T-helper 2 cell treated with Interferon-gamma antibody and Interleukin-4, amounts not matched to agents 5 μg/mL and 100 μg/mL, for 36 hours (primary cell): Measurements from ENCODE around the gene CAPZA1.

Experiments used
- DNase-seq: peaks from one replicate; pipeline ENCODE4 v3.0.0; 2021; ENCODE audit warnings: low spot score
- H3K27ac Mint-ChIP-seq: one replicate; pipeline ENCODE4 v1.8.0; 2021; ENCODE audit warnings: mild to moderate bottlenecking, mixed read lengths
- H3K27me3 Mint-ChIP-seq: one replicate; pipeline ENCODE4 v1.8.0; 2021; ENCODE audit warnings: low read depth, mixed read lengths
- H3K36me3 Mint-ChIP-seq: one replicate; pipeline ENCODE4 v1.8.0; 2021; ENCODE audit warnings: low read depth, mixed read lengths
- H3K4me1 Mint-ChIP-seq: one replicate; pipeline ENCODE4 v1.8.0; 2021; ENCODE audit warnings: low read depth, mixed read lengths
- H3K4me3 Mint-ChIP-seq: one replicate; pipeline ENCODE4 v1.8.0; 2022; ENCODE audit warnings: mild to moderate bottlenecking, moderate library complexity, mixed read lengths
- H3K9me3 Mint-ChIP-seq: one replicate; pipeline ENCODE4 v1.8.0; 2021; ENCODE audit warnings: mixed read lengths

CAPZA1 gene

DNA sequence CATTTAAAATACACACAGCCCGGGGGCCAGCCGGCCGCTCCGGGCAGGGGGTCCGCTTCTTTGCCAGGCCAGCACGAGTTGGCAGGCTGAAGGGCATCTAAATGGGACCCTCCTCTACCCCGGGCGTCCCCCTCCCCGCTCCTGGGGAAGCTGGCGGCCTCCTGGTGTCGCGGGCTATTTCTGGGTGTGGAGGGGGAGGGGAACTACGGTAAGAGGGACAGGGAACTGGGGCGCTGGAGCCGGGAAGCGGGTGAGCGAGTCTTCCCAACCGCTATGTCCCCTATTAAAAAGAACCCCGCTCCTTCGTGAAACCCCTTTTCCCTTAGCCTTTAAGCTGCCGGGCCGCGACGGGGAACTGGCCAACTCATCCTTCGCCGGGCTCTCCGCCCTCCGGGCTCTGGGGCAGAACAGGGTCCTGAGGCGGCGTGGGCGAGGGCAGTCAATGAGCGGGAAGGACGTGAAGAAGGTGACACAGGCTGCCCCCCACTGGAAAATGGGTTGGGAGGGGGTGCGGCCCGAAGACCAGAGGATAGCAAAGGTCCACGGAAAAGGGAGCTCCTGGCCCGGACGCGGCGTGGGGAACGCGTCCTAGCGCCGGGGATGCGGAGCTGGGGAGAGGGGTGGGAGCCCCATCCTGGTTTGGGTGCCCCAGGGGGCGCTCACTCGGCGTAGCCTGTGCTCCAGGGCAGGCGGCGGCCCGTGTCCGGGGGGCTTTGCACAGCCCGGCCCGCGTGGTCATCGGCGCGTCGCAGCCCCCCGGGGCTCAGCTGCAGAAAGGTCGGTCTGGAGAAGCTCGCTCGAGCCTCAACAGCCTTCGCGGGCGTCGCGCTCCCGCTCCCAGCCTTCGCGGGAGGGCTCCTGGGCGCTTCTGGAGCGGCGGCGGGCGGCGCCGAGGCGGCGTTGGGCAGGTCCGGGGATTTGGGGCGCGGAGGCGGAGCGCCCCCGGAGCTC is 95.0 kb downstream of the CAPZA1 start:
- peak overlapping the region; percentile 84 for H3K4me3 Mint-ChIP-seq
- H3K27me3 Mint-ChIP-seq = peaks cover 38% of the 10 kb centered on the region
- H3K27ac Mint-ChIP-seq = no peak overlapping the region
- DNase-seq = no peak
- H3K4me1 Mint-ChIP-seq = peaks cover 23% of the 10 kb centered on the region
- H3K36me3 Mint-ChIP-seq = no peaks in the 10 kb centered on the region
- no peaks in the 10 kb centered on the region for H3K9me3 Mint-ChIP-seq

DNA sequence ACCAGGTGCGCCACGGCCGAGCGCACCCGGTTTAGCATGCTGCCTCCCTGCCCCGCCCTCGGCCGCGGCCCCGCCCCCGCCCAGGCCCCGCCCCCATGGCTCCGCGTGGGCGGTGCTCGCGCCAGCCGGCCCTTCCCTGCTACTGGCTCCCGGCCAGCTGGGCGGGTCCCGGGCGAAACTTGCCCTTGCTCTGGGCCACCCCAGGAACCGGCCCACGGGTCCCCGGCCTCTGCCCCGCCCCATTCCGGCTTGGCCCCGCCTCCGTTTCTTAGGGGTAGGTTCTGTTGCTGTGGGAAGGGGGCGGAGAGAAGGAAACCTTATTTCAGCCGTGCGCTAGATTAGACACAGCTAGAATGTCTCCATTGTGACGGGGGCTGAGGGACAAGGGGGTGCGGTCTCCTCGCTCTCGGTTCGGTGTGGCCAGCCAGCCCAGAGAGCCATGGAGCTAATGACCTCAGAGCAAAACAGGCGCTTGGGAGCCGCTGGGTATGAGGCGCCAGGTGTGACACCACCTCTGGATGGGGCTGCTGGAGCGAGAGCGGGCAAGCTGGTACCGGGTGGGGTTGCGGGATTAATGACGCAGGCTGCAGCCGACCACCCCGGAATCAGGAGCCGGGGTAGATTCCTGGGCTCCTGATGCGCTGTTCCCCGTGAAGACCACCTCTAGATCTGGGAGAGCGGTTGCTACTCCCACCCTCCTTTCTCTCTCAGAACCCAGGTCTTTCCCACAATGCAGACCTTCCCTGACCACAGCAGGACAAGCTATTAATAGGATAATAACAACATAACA is 95.8 kb downstream of the CAPZA1 start, which contains the start of gene PPM1J:
PPM1J (minus strand) TSS at position 69 of the 790 bp plus-strand sequence; CDS start at position 38, 31 bp downstream.
- Mint-ChIP-seq H3K4me1 (peaks cover 23% of the 10 kb centered on the region), H3K27ac (peak within 1 kb of the TSS; percentile 55)

GRCh38 chr1:112716133-112716720 is 96.6 kb downstream of the CAPZA1 start:
- peak; percentile 72 for DNase-seq
- H3K4me1 Mint-ChIP-seq = peaks cover 23% of the 10 kb centered on the region
- peaks cover 41% of the 10 kb centered on the region for H3K27me3 Mint-ChIP-seq
- H3K9me3 Mint-ChIP-seq = no peaks in the 10 kb centered on the region
- peak overlapping the region; percentile 87 for H3K4me3 Mint-ChIP-seq
- no peak overlapping the region for H3K27ac Mint-ChIP-seq
- H3K36me3 Mint-ChIP-seq = no peaks in the 10 kb centered on the region

More for the DNA sequence above, 95.8 kb downstream of the CAPZA1 start, which contains the start of gene PPM1J:
- no peaks in the 10 kb centered on the region for H3K36me3 Mint-ChIP-seq
- no peaks in the 10 kb centered on the region for H3K9me3 Mint-ChIP-seq
- H3K27me3 Mint-ChIP-seq = peaks cover 44% of the 10 kb centered on the region
- H3K4me3 Mint-ChIP-seq = peak within 1 kb of the TSS; percentile 87
- DNase-seq = peak; percentile 98

GRCh38 chr1:112717263-112717873 is 97.7 kb downstream of the CAPZA1 start:
- H3K27me3 Mint-ChIP-seq = peaks cover 49% of the 10 kb centered on the region
- no peak for DNase-seq
- no peaks in the 10 kb centered on the region for H3K9me3 Mint-ChIP-seq
- H3K27ac Mint-ChIP-seq = no peak overlapping the region
- no peak overlapping the region for H3K4me3 Mint-ChIP-seq
- peaks cover 23% of the 10 kb centered on the region for H3K4me1 Mint-ChIP-seq
- H3K36me3 Mint-ChIP-seq = no peaks in the 10 kb centered on the region

GRCh38 chr1:112718691-112719418 is 99.2 kb downstream of the CAPZA1 start:
- Mint-ChIP-seq H3K4me3 (peak overlapping the region; percentile 46), H3K9me3 (no peaks in the 10 kb centered on the region), H3K27ac (no peak overlapping the region), H3K36me3 (no peaks in the 10 kb centered on the region), H3K27me3 (peaks cover 45% of the 10 kb centered on the region), H3K4me1 (peaks cover 24% of the 10 kb centered on the region)
- peak; percentile 79 for DNase-seq

GRCh38 chr1:112719706-112720105 is 100.1 kb downstream of the CAPZA1 start:
- peaks cover 38% of the 10 kb centered on the region for H3K27me3 Mint-ChIP-seq
- H3K9me3 Mint-ChIP-seq = no peaks in the 10 kb centered on the region
- no peak overlapping the region for H3K27ac Mint-ChIP-seq
- no peak for DNase-seq
- no peak overlapping the region for H3K4me3 Mint-ChIP-seq
- no peaks in the 10 kb centered on the region for H3K36me3 Mint-ChIP-seq
- peaks cover 18% of the 10 kb centered on the region for H3K4me1 Mint-ChIP-seq

DNA sequence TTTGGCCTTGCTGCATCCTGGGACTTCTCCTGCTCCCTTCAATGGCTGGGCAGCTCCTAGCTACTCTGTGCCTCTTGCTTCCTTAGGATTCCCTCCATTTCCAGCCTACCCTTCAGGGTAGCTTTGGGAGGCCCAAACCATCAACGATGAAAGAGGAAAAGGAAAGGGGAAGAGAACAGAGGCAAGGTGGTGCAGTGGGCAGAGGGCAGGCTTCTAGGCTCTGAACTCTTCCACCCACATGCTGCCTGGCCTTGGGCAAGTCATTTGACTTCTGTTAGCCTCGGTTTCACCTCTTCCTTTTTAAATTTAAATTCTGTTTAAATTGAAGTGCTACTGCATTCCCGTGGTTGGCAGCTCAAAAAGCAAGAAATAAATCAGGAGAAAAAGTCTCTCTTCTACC is 101.2 kb downstream of the CAPZA1 start:
- H3K4me1 Mint-ChIP-seq = peaks cover 15% of the 10 kb centered on the region
- H3K27ac Mint-ChIP-seq = no peak overlapping the region
- no peaks in the 10 kb centered on the region for H3K36me3 Mint-ChIP-seq
- no peaks in the 10 kb centered on the region for H3K9me3 Mint-ChIP-seq
- peaks cover 38% of the 10 kb centered on the region for H3K27me3 Mint-ChIP-seq
- H3K4me3 Mint-ChIP-seq = no peak overlapping the region
- no peak for DNase-seq
